ENCODE data around the gene CGNL1. TPM values are rescaled to one million over a fixed set of nuclear protein-coding genes. Genes with fewer than 3 reads are reported as not detected.

Gene CGNL1
- total RNA-seq, 2 donors from 2014 or later, result 82.6 to 98.0 TPM

DNA sequence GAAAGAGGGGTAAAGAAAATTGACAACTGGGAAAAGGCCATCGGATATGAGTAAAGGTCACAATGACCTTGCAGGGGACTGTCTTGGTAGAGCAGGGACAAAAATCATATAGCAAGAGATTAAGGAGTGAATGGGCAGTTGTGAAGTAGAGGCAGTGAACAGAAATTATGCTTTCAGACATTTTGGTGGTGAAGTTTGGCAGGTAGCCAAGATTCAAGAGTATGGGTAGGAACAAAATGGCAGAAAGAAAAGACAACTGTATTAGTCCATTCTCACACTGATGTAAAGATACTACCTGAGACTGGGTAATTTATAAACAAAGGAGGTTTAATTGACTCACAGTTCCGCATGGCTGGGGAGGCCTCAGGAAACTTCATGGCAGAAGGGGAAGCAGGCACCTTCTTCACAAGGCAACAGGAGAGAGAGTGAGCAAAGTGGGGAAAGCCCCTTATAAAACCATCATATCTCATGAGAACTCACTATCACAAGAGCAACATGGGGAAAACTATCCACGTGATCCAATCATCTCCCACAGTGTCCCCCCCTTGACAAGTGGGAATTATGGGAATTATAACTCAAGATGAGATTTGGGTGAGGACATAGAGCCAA, 84.0 kb downstream of the CGNL1 start:
- Mint-ChIP-seq H3K27me3 (ENCODE audit: insufficient read depth) (no peaks in the 10 kb centered on the region), H3K9me3 (no peaks in the 10 kb centered on the region), H3K4me3 (no peak overlapping the region), H3K36me3 (ENCODE audit: low read depth) (peaks cover 31% of the 10 kb centered on the region), H3K4me1 (no peaks in the 10 kb centered on the region), H3K27ac (no peak overlapping the region)
- Histone ChIP-seq H3K4me1 (ENCODE audit: control insufficient read depth, insufficient read depth, low read length) (no peaks in the 10 kb centered on the region), H3K9ac (ENCODE audit: extremely low read depth, low read length, poor library complexity, severe bottlenecking) (no peak overlapping the region), H3K4me3 (ENCODE audit: low read length) (no peak overlapping the region), H3K9me3 (ENCODE audit: control insufficient read depth, low read length) (no peaks in the 10 kb centered on the region), H3K27ac (ENCODE audit: low read depth, low read length) (no peak overlapping the region), H3K36me3 (ENCODE audit: control insufficient read depth, insufficient read depth, low read length) (peaks cover 87% of the 10 kb centered on the region), H3K27me3 (ENCODE audit: control insufficient read depth, insufficient read depth, low read length, poor library complexity, severe bottlenecking) (no peaks in the 10 kb centered on the region)
- no peak for DNase-seq
- WGBS, 2 experiments (ENCODE audit: insufficient coverage in 1 of 2, insufficient read length in 1 of 2), result 91 to 100% methylated on average over 3 of the region's 3 CpGs
- no peak for TF ChIP-seq CTCF (conservative IDR thresholded peaks at IDR 0.05)

GRCh38 chr15:57461541-57461940, 85.2 kb downstream of the CGNL1 start:
- Histone ChIP-seq H3K27ac (ENCODE audit: low read depth, low read length) (no peak overlapping the region), H3K4me1 (ENCODE audit: control insufficient read depth, insufficient read depth, low read length) (no peaks in the 10 kb centered on the region), H3K4me3 (ENCODE audit: low read length) (no peak overlapping the region), H3K9me3 (ENCODE audit: control insufficient read depth, low read length) (no peaks in the 10 kb centered on the region), H3K9ac (ENCODE audit: extremely low read depth, low read length, poor library complexity, severe bottlenecking) (no peak overlapping the region), H3K36me3 (ENCODE audit: control insufficient read depth, insufficient read depth, low read length) (peaks cover 88% of the 10 kb centered on the region), H3K27me3 (ENCODE audit: control insufficient read depth, insufficient read depth, low read length, poor library complexity, severe bottlenecking) (no peaks in the 10 kb centered on the region)
- H3K4me1 Mint-ChIP-seq, result no peaks in the 10 kb centered on the region
- H3K27me3 Mint-ChIP-seq (ENCODE audit: insufficient read depth), result no peaks in the 10 kb centered on the region
- no peak for DNase-seq
- no peaks in the 10 kb centered on the region for H3K9me3 Mint-ChIP-seq
- 95 to 100% methylated on average over 4 to 5 of the region's 5 CpGs for WGBS, 2 experiments (ENCODE audit: insufficient coverage in 1 of 2, insufficient read length in 1 of 2)
- peaks cover 33% of the 10 kb centered on the region for H3K36me3 Mint-ChIP-seq (ENCODE audit: low read depth)
- no peak overlapping the region for H3K4me3 Mint-ChIP-seq
- TF ChIP-seq CTCF (conservative IDR thresholded peaks at IDR 0.05), result no peak
- H3K27ac Mint-ChIP-seq, result no peak overlapping the region

- H3K36me3 ChIP-seq (ENCODE audit: control insufficient read depth, insufficient read depth, low read length), result peaks cover 87% of the 10 kb centered on the region
- no peak overlapping the region for H3K9ac ChIP-seq (ENCODE audit: extremely low read depth, low read length, poor library complexity, severe bottlenecking)
- H3K4me1 ChIP-seq (ENCODE audit: control insufficient read depth, insufficient read depth, low read length), result no peaks in the 10 kb centered on the region
- H3K27me3 ChIP-seq (ENCODE audit: control insufficient read depth, insufficient read depth, low read length, poor library complexity, severe bottlenecking), result no peaks in the 10 kb centered on the region
- H3K9me3 ChIP-seq (ENCODE audit: control insufficient read depth, low read length), result no peaks in the 10 kb centered on the region
- H3K36me3 Mint-ChIP-seq (ENCODE audit: low read depth), result peaks cover 40% of the 10 kb centered on the region
- peak; percentile 45 for TF ChIP-seq CTCF (conservative IDR thresholded peaks at IDR 0.05)
- H3K4me1 Mint-ChIP-seq, result peaks cover 2% of the 10 kb centered on the region
- no peak overlapping the region for H3K4me3 ChIP-seq (ENCODE audit: low read length)
- DNase-seq, result no peak
- H3K27ac Mint-ChIP-seq, result no peak overlapping the region
- no peaks in the 10 kb centered on the region for H3K27me3 Mint-ChIP-seq (ENCODE audit: insufficient read depth)
- H3K4me3 Mint-ChIP-seq, result no peak overlapping the region
- H3K27ac ChIP-seq (ENCODE audit: low read depth, low read length), result no peak overlapping the region
- H3K9me3 Mint-ChIP-seq, result no peaks in the 10 kb centered on the region
- WGBS, 2 experiments (ENCODE audit: insufficient coverage in 1 of 2, insufficient read length in 1 of 2), result 83 to 95% methylated on average over 2 of the region's 2 CpGs
Observed at GRCh38 chr15:57462381-57462780, 86.1 kb downstream of the CGNL1 start.

All from endodermal cell (in vitro differentiated cells).